Dendritic cell treated with granulocyte-macrophage colony-stimulating factor and Interleukin-4, amounts not matched to agents 40 ng/mL and 50 ng/mL, for 4 days (primary cell): ENCODE data around the gene ULBP1.
"Not testable (repeated sequence)": the region's sequence is repeated elsewhere in the genome, so short reads cannot be mapped to it uniquely, and the experiment has no call there.

Experiments used
- H3K27ac Mint-ChIP-seq: one replicate; pipeline ENCODE4 v1.8.0; 2022; ENCODE audit warnings: mild to moderate bottlenecking, mixed read lengths
- H3K27me3 Mint-ChIP-seq: one replicate; pipeline ENCODE4 v1.8.0; 2022; ENCODE audit warnings: mild to moderate bottlenecking, mixed read lengths
- H3K36me3 Mint-ChIP-seq: one replicate; pipeline ENCODE4 v1.8.0; 2022; ENCODE audit warnings: low read depth, mixed read lengths
- H3K4me1 Mint-ChIP-seq: one replicate; pipeline ENCODE4 v1.8.0; 2022; ENCODE audit warnings: low read depth, mixed read lengths
- H3K4me3 Mint-ChIP-seq: one replicate; pipeline ENCODE4 v1.8.0; 2022; ENCODE audit warnings: mild to moderate bottlenecking, moderate library complexity, mixed read lengths
- H3K9me3 Mint-ChIP-seq: one replicate; pipeline ENCODE4 v1.8.0; 2022; ENCODE audit warnings: mixed read lengths
- intact Hi-C: fragments of 100-400 bp; cut with micrococcal nuclease; formaldehyde crosslinking; loops from one replicate; pipeline ENCODE4 v1.15.0; 2022

The ULBP1 gene

DNA sequence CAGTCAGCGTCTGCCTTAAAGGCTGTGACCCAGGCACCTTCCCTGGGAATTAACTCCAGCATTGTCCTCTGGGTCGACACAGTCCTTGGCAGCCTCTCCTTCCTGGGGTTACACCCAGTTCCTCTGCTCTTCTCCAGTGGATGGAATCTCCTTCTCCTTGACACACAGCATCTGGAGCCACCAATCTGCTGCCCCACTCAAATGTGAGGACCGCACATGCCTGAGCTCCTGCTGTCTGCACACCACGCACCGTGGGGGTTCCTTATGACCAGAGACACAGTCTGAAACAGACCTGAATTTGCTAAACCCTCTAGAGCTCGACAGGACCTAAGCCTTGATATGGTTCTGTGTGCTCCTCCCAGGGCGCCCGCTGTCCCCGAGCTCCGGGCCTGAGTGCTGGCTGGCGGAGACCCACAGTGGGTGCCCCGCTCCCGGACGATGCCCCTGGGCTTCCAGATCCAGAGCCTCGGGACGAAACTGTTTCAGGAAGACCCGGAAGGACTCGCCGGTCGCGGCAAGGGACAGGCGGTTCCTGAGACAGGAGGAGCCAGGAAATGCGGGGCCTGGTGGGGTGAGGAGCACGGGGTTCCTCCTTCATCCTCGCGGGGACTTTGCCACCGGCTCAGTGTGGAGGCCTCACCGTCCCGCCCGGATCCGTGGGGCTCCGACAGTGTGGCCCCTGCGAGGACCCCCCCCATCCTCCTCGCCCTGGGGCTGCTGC, 38.3 kb upstream of the ULBP1 start:
- intact Hi-C loops, result loop anchor here (5.0 kb wide), 1 partner anchor 203 kb away; no protein-coding TSS in a partner anchor
- Mint-ChIP-seq H3K27me3 (peaks cover 90% of the 10 kb centered on the region), H3K27ac (peak overlapping the region; percentile 45), H3K9me3 (no peaks in the 10 kb centered on the region), H3K36me3 (no peaks in the 10 kb centered on the region), H3K4me1 (peaks cover 33% of the 10 kb centered on the region), H3K4me3 (peak overlapping the region; percentile 78)

- intact Hi-C loops, result loop anchor here (1.0 to 5.0 kb wide), 2 partner anchors 92 to 204 kb away; no protein-coding TSS in a partner anchor
- Mint-ChIP-seq H3K27ac (peak overlapping the region; percentile 45), H3K27me3 (peaks cover 90% of the 10 kb centered on the region), H3K9me3 (no peaks in the 10 kb centered on the region), H3K4me3 (peak overlapping the region; percentile 78), H3K36me3 (no peaks in the 10 kb centered on the region), H3K4me1 (peaks cover 33% of the 10 kb centered on the region)
Observed at GRCh38 chr6:149925974-149926777, 37.6 kb upstream of the ULBP1 start.

DNA sequence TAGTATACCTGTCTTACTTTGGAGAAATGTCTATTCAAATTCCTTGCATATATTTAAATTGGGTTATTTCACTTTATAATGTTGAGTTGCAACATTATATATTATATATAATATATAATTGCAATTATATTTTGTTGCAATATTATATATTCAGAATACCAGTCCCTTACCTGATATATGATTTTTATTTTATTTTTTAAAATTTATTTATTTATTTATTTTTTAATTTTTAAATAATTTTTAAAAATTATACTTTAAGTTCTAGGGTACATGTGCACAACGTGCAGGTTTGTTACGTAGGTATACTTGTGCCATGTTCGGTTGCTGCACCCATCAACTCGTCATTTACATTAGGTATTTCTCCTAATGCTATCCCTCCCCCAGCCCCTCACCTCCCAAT, 36.7 kb upstream of the ULBP1 start:
- not testable (repeated sequence) for H3K9me3 Mint-ChIP-seq, H3K36me3 Mint-ChIP-seq, H3K4me3 Mint-ChIP-seq, H3K27ac Mint-ChIP-seq
- intact Hi-C loops, result loop anchor here (5.0 kb wide), 1 partner anchor 205 kb away; no protein-coding TSS in a partner anchor
- peaks cover 31% of the 10 kb centered on the region for H3K4me1 Mint-ChIP-seq
- H3K27me3 Mint-ChIP-seq, result peaks cover 86% of the 10 kb centered on the region

DNA sequence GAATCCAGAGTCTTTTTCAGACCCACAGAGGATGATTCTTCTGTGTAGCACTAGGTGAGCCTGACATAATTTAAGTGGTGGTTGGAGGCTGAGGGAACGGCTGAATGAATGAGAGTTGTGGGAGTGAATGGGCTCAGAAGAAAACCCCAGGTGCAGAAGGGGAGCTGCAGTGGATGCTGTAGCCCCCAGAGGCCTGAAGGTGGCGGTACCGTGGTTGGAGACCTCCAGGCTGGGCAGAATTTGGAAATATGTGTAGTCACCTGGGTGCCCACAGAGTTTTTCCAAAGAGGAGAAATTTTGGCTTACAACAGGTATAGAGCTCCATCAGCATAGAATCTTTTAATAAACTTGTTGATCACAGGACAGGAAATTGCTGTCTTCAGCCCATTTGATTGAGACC, 34.3 kb upstream of the ULBP1 start:
- intact Hi-C loops, result loop anchor here (5.0 kb wide), 1 partner anchor 207 kb away; no protein-coding TSS in a partner anchor
- no peaks in the 10 kb centered on the region for H3K36me3 Mint-ChIP-seq
- no peaks in the 10 kb centered on the region for H3K9me3 Mint-ChIP-seq
- peaks cover 79% of the 10 kb centered on the region for H3K27me3 Mint-ChIP-seq
- no peak overlapping the region for H3K4me3 Mint-ChIP-seq
- no peak overlapping the region for H3K27ac Mint-ChIP-seq
- peaks cover 15% of the 10 kb centered on the region for H3K4me1 Mint-ChIP-seq

DNA sequence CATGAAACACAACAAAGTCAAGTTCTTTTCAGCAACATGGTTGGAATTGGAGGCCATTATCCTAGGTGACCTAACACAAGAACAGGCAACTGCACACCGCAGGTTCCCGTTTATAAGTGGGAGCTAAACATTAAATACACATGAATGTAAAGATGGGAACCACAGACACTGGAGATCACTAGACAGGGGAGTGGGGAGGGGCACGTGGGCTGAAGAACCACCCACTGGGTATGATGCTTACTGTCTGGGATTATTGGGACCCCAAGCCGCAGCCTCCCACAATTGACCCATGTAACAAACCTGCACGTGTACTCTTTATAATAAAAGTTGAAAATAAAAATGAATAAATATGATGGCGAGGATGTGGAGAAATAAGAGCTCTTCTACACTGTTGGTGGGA, 32.2 kb upstream of the ULBP1 start:
- Mint-ChIP-seq H3K27ac (no peak overlapping the region), H3K27me3 (peaks cover 79% of the 10 kb centered on the region), H3K9me3 (no peaks in the 10 kb centered on the region), H3K4me1 (peaks cover under 1% of the 10 kb centered on the region), H3K36me3 (no peaks in the 10 kb centered on the region), H3K4me3 (no peak overlapping the region)
- intact Hi-C loops, result no loop called here

GRCh38 chr6:149933036-149933435, 30.7 kb upstream of the ULBP1 start:
- intact Hi-C loops, result no loop called here
- Mint-ChIP-seq H3K9me3 (no peaks in the 10 kb centered on the region), H3K27me3 (peaks cover 86% of the 10 kb centered on the region), H3K36me3 (no peaks in the 10 kb centered on the region), H3K4me3 (no peak overlapping the region), H3K27ac (no peak overlapping the region), H3K4me1 (peaks cover 2% of the 10 kb centered on the region)

GRCh38 chr6:149933461-149933860, 30.3 kb upstream of the ULBP1 start:
- H3K27me3 Mint-ChIP-seq, result peaks cover 86% of the 10 kb centered on the region
- H3K9me3 Mint-ChIP-seq, result no peaks in the 10 kb centered on the region
- H3K27ac Mint-ChIP-seq, result no peak overlapping the region
- H3K36me3 Mint-ChIP-seq, result no peaks in the 10 kb centered on the region
- intact Hi-C loops, result no loop called here
- peaks cover 6% of the 10 kb centered on the region for H3K4me1 Mint-ChIP-seq
- no peak overlapping the region for H3K4me3 Mint-ChIP-seq

GRCh38 chr6:149934249-149935156, 29.2 kb upstream of the ULBP1 start:
- no peak overlapping the region for H3K27ac Mint-ChIP-seq
- intact Hi-C loops, result loop anchor here (1.0 kb wide), 1 partner anchor 83 kb away; no protein-coding TSS in a partner anchor
- peaks cover 15% of the 10 kb centered on the region for H3K4me1 Mint-ChIP-seq
- H3K4me3 Mint-ChIP-seq, result no peak overlapping the region
- H3K27me3 Mint-ChIP-seq, result peaks cover 87% of the 10 kb centered on the region
- no peaks in the 10 kb centered on the region for H3K36me3 Mint-ChIP-seq
- H3K9me3 Mint-ChIP-seq, result no peaks in the 10 kb centered on the region

- Mint-ChIP-seq H3K36me3 (no peaks in the 10 kb centered on the region), H3K27me3 (peaks cover 87% of the 10 kb centered on the region), H3K4me3 (no peak overlapping the region), H3K4me1 (peaks cover 15% of the 10 kb centered on the region), H3K9me3 (no peaks in the 10 kb centered on the region), H3K27ac (no peak overlapping the region)
- intact Hi-C loops, result no loop called here
Observed at GRCh38 chr6:149935246-149935645, 28.5 kb upstream of the ULBP1 start.

DNA sequence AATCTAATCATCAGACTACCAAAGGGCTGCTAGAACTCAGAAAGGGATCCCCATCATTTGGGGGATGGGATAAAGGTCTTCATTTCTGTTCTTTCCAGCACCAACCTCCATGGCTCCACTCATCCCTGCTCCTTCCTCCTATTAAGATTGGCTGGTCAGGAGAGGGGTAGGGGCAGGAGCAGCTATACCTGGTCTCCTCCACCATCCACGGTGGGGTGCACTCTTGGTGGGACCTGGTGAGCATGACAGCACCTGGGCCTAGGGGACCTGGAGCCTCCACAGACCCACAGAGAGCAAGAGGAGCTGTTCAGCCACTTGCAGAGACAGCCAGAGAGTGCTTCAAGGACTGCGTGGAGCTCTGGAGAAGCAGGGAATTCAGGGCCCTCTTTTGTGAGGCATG, 28.1 kb upstream of the ULBP1 start:
- Mint-ChIP-seq H3K36me3 (no peaks in the 10 kb centered on the region), H3K4me1 (peaks cover 15% of the 10 kb centered on the region), H3K9me3 (no peaks in the 10 kb centered on the region), H3K27ac (no peak overlapping the region), H3K4me3 (no peak overlapping the region), H3K27me3 (peaks cover 88% of the 10 kb centered on the region)
- intact Hi-C loops, result no loop called here

DNA sequence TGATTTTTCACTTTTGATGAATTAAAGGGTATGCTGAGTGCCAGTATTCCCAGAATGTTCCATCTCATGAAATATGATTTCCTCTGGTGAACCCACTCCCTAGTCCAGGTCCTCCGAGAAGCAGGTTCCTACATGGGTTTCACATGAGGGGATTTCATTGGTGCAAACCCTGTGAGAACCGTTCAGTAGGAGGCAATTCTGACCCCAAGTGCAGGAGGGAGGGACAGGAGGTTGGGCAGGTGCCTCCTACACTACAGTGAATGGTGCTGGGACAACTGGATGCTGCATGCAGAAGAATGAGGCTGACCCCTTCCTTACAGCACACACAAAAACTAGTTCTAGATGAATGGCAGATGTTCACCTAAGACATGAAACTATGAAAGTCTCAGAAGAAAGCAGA, 27.0 kb upstream of the ULBP1 start:
- no peak overlapping the region for H3K27ac Mint-ChIP-seq

DNA sequence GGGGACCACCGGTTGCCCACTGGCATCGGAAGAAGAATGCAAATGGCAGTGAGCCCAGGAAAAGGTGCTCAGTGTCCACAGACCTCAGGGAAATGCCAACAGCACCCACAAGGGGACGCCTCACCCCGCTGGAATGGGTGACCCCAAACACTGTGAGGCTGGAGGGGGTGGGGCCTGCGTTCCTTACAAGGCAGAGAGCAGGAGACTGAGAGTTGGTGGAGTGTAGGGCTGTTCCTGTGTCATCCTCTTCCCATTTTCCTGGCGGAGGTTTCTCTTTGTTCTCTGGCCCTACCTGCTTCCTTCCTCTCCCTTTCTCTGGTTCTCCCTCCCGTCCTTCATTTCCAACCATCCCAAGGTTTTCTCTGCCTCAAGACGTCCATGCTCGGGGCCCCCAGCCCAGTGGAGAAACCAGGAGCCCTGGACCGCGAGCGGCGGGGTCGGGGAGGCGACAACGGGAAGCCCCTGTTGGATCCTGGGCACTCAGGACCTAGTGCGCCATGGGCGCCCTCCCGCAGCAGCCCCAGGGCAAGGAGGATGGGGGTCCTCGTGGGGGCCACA, 25.7 kb upstream of the ULBP1 start:
- intact Hi-C loops, H3K9me3 Mint-ChIP-seq, H3K27ac Mint-ChIP-seq, H3K36me3 Mint-ChIP-seq: not testable (repeated sequence)
- Mint-ChIP-seq H3K27me3 (peaks cover 96% of the 10 kb centered on the region), H3K4me1 (peaks cover 33% of the 10 kb centered on the region), H3K4me3 (peak overlapping the region; percentile 71)

More for the DNA sequence above, 27.0 kb upstream of the ULBP1 start:
- H3K4me1 Mint-ChIP-seq, result peaks cover 22% of the 10 kb centered on the region
- no peaks in the 10 kb centered on the region for H3K9me3 Mint-ChIP-seq
- peaks cover 91% of the 10 kb centered on the region for H3K27me3 Mint-ChIP-seq
- intact Hi-C loops, result no loop called here
- no peak overlapping the region for H3K4me3 Mint-ChIP-seq
- H3K36me3 Mint-ChIP-seq, result no peaks in the 10 kb centered on the region

- H3K9me3 Mint-ChIP-seq, result no peaks in the 10 kb centered on the region
- no peaks in the 10 kb centered on the region for H3K36me3 Mint-ChIP-seq
- no peak overlapping the region for H3K27ac Mint-ChIP-seq
- H3K27me3 Mint-ChIP-seq, result peaks cover 95% of the 10 kb centered on the region
- peaks cover 33% of the 10 kb centered on the region for H3K4me1 Mint-ChIP-seq
- intact Hi-C loops, result no loop called here
- H3K4me3 Mint-ChIP-seq, result peak overlapping the region; percentile 71
Observed at GRCh38 chr6:149938571-149939355, 25.0 kb upstream of the ULBP1 start.
